ENCODE results near the gene PLB1.

PLB1 gene

DNA sequence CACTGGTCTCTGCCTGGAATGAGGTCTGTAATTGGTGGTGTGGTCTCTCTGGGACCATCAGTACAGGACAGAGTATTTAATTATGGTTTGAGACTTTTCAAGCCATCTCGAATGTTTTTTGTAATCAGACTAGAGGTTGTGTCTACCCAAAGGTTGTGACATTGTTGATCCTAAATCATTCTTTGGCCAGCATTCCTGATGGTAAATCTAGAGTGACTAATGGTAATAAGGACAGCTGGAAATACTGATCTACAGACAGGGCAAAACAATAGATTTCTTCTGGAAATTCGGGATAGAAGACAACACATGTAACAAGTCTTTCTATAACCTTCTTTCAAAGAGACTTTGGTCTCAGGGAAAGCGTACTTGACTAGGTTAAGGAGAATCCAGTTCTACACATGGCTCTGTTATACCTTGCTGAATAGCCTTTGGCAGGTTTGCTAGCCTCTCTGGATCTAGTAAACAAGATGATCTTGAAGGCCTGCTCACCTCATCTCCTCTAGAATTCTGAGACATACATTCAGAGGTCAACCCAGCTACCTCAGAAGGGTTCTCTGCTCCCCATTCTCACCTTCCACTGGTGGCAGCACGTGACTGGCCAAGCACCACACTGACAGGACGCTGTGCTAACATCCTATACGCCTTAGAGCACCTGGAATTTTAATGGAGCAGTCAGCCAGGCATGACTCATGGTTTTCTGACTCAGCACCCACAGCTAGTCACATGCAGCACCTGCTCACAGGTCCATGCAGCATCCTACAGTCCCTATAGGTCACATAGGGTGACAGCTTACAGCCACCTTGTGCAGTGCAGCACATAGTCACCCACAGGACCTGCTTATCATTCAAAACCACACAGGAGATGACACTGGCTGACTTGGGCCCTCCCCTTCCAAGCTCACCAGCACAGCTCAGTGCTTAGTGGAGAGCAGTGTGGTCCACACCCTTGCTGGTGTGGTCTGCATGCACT is 12.2 kb downstream of the PLB1 start:
- in situ Hi-C loops (cut with HindIII; ENCODE audit: low sequenced_read_pairs) = no loop called here
- DNase-seq (ENCODE audit: low read depth, low spot score) = no peak
- TF ChIP-seq, protein P1, sequence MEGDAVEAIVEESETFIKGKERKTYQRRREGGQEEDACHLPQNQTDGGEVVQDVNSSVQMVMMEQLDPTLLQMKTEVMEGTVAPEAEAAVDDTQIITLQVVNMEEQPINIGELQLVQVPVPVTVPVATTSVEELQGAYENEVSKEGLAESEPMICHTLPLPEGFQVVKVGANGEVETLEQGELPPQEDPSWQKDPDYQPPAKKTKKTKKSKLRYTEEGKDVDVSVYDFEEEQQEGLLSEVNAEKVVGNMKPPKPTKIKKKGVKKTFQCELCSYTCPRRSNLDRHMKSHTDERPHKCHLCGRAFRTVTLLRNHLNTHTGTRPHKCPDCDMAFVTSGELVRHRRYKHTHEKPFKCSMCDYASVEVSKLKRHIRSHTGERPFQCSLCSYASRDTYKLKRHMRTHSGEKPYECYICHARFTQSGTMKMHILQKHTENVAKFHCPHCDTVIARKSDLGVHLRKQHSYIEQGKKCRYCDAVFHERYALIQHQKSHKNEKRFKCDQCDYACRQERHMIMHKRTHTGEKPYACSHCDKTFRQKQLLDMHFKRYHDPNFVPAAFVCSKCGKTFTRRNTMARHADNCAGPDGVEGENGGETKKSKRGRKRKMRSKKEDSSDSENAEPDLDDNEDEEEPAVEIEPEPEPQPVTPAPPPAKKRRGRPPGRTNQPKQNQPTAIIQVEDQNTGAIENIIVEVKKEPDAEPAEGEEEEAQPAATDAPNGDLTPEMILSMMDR (IDR thresholded peaks at IDR 0.05; ENCODE audit: low read depth, low read length) = no peak
- H3K4me3 ChIP-seq (ENCODE audit: low read depth, low read length) = no peak overlapping the region

DNA sequence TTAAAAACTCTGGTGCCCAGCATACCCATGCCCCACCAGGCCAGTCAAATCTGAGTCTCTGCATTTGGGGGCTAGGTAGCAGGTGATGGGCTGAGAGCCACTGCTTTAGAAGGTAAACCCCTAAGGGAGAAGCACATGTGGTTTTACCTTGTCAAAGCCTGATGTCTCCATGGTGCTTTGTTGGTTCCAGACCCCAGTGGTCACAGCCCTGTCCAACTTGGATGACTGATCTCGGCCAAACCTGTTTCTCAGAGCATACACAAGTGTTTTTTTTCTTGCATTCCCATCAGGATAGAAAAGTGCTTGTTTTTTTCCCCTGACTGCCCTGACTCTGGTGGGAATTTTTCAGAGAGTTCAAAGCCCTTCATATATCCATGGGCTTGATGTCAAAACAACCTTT is 13.5 kb downstream of the PLB1 start:
- TF ChIP-seq, protein P1 (IDR thresholded peaks at IDR 0.05; ENCODE audit: low read depth, low read length) = no peak
- in situ Hi-C loops (cut with HindIII; ENCODE audit: low sequenced_read_pairs) = no loop called here
- no peak for DNase-seq (ENCODE audit: low read depth, low spot score)

DNA sequence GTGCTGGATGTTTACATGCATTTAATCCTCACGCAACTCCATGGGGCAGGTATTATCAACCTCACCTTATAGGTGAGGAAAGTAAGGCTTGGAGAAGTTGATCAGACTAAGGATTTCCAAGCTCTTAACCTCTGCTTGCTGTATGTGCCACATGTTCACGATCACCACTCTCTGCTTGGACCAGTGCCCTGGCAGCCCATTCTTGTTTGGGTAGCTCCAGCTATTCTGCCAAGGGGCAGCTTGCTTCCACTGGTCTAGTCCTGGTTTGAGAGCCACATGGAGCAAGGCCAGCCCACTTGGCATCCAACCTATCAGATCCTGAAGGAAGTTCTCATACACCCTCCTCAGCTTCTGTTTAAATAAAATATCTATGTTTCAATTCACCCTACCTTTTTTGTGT is 14.3 kb downstream of the PLB1 start:
- H3K4me3 ChIP-seq (ENCODE audit: low read depth, low read length) = no peak overlapping the region
- TF ChIP-seq, protein P1 (IDR thresholded peaks at IDR 0.05; ENCODE audit: low read depth, low read length) = no peak
- in situ Hi-C loops (cut with HindIII; ENCODE audit: low sequenced_read_pairs) = no loop called here
- no peak for DNase-seq (ENCODE audit: low read depth, low spot score)

More for the DNA sequence above, 13.5 kb downstream of the PLB1 start:
- no peak overlapping the region for H3K4me3 ChIP-seq (ENCODE audit: low read depth, low read length)

DNA sequence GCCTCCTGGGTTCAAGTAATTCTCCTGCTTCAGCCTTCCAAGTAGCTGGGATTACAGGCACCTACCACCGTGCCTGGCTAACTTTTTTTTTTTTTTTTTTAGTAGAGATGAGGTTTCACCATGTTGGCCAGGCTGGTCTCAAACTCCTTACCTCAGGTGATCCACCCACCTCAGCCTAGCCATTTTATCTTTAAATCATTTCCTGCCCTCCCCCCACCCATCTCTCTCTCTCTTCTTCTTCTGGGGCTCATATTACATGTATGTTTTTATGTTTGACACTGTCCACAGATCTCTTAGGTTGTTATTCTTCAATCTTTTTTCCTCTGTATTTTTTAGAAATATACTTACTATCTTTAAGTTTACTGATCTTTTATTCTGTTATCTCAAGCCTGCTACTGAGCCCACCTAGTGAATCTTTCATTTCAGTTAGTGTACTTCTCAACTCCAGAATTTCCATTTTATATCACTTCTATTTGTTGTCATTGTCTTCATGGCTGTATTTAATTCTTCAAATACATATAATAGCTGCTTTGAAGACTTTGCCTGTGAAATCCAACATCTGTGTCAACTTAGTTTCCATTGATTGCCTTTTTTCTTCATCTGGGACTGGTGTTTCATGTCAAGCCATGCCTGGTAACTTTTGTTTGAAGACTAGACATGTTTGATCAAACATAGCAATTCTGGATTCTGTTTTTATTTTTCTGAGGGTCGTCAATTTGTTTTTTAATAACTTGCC is 16.2 kb downstream of the PLB1 start:
- in situ Hi-C loops (cut with HindIII; ENCODE audit: low sequenced_read_pairs) = no loop called here
- TF ChIP-seq, protein P1 (IDR thresholded peaks at IDR 0.05; ENCODE audit: low read depth, low read length) = no peak
- DNase-seq (ENCODE audit: low read depth, low spot score) = no peak

DNA sequence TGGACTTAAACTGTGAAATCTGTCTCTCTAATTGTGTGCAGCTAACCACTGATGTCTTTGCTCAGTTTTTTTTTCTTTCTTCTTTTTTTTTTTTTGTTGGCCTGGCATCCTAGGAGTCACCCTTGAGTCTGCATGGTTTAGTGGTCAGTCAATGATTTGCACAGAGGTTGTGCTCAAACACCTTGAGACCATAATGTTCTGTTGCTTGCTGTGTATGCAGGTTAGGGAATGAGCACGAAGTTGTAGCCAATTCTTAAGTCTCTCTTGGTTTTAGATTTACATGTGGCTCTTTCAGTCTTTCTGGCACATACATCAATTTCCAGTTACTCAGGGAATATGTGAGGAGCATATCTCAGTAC is 16.7 kb downstream of the PLB1 start:
- TF ChIP-seq, protein P1 (IDR thresholded peaks at IDR 0.05; ENCODE audit: low read depth, low read length) = no peak
- no peak for DNase-seq (ENCODE audit: low read depth, low spot score)
- in situ Hi-C loops (cut with HindIII; ENCODE audit: low sequenced_read_pairs) = no loop called here
- no peak overlapping the region for H3K4me3 ChIP-seq (ENCODE audit: low read depth, low read length)

More for the DNA sequence above, 16.2 kb downstream of the PLB1 start:
- no peak overlapping the region for H3K4me3 ChIP-seq (ENCODE audit: low read depth, low read length)

DNA sequence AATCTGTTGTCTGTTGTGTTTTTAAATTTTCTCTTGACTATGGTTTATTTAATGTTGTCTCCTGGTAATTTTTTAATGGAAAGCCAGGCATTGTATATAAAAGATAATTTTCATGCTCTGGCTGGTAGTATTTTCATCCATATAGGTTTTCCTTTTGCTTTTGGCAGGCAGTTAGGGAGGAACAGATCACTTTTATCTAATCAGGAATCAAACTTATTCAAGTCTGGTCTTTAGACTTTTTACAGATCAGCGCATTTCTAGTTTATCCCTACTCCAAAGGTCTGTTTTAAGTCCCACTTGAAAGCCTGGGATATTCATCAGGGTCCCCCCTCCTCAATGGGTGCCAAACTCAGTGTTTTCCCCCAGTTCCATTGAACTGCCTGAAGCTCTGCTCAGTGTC is 17.2 kb downstream of the PLB1 start:
- in situ Hi-C loops (cut with HindIII; ENCODE audit: low sequenced_read_pairs) = no loop called here
- TF ChIP-seq, protein P1 (IDR thresholded peaks at IDR 0.05; ENCODE audit: low read depth, low read length) = no peak
- DNase-seq (ENCODE audit: low read depth, low spot score) = no peak

More for the DNA sequence above, 17.2 kb downstream of the PLB1 start:
- H3K4me3 ChIP-seq (ENCODE audit: low read depth, low read length) = no peak overlapping the region
